Measurements from ENCODE around the gene SIX3.

The SIX3 gene

GRCh38 chr2:44959855-44960254 is 18.4 kb downstream of the SIX3 start:
- no peak overlapping the region for H3K4me3 ChIP-seq (ENCODE audit: low read depth, low read length)
- DNase-seq (ENCODE audit: low read depth), result no peak
- no peak for TF ChIP-seq CTCF (IDR thresholded peaks at IDR 0.05; ENCODE audit: insufficient read depth, low read depth, low read length, missing control alignments)

GRCh38 chr2:44960871-44961270 is 19.4 kb downstream of the SIX3 start:
- no peak overlapping the region for H3K4me3 ChIP-seq (ENCODE audit: low read depth, low read length)
- no peak for TF ChIP-seq CTCF (IDR thresholded peaks at IDR 0.05; ENCODE audit: insufficient read depth, low read depth, low read length, missing control alignments)
- DNase-seq (ENCODE audit: low read depth), result no peak

- DNase-seq (ENCODE audit: low read depth), result no peak
- no peak for TF ChIP-seq CTCF (IDR thresholded peaks at IDR 0.05; ENCODE audit: insufficient read depth, low read depth, low read length, missing control alignments)
- H3K4me3 ChIP-seq (ENCODE audit: low read depth, low read length), result no peak overlapping the region
Observed at GRCh38 chr2:44962176-44962695, 20.7 kb downstream of the SIX3 start.

GRCh38 chr2:44964752-44965236 is 23.3 kb downstream of the SIX3 start:
- DNase-seq (ENCODE audit: low read depth), result no peak
- peak; percentile 41 for TF ChIP-seq CTCF (IDR thresholded peaks at IDR 0.05; ENCODE audit: insufficient read depth, low read depth, low read length, missing control alignments)
- H3K4me3 ChIP-seq (ENCODE audit: low read depth, low read length), result no peak overlapping the region

- no peak overlapping the region for H3K4me3 ChIP-seq (ENCODE audit: low read depth, low read length)
- TF ChIP-seq CTCF (IDR thresholded peaks at IDR 0.05; ENCODE audit: insufficient read depth, low read depth, low read length, missing control alignments), result no peak
- no peak for DNase-seq (ENCODE audit: low read depth)
Observed at GRCh38 chr2:44965684-44966083, 24.2 kb downstream of the SIX3 start.

GRCh38 chr2:44967056-44967455 is 25.6 kb downstream of the SIX3 start:
- TF ChIP-seq CTCF (IDR thresholded peaks at IDR 0.05; ENCODE audit: insufficient read depth, low read depth, low read length, missing control alignments), result no peak
- H3K4me3 ChIP-seq (ENCODE audit: low read depth, low read length), result no peak overlapping the region
- no peak for DNase-seq (ENCODE audit: low read depth)

GRCh38 chr2:44967727-44968432 is 26.4 kb downstream of the SIX3 start:
- DNase-seq (ENCODE audit: low read depth), result no peak
- H3K4me3 ChIP-seq (ENCODE audit: low read depth, low read length), result no peak overlapping the region
- TF ChIP-seq CTCF (IDR thresholded peaks at IDR 0.05; ENCODE audit: insufficient read depth, low read depth, low read length, missing control alignments), result no peak
